GM21515 (cell line): ENCODE results near the gene DNHD1.

Experiments used
- ATAC-seq: cut with Tn5 transposase; IDR thresholded peaks from one replicate; pipeline ENCODE4 v1.9.1; 2021; ENCODE audit not compliant: unreplicated experiment

The DNHD1 gene

GRCh38 chr11:6531267-6531752, 34.2 kb downstream of the DNHD1 start:
- ATAC-seq = no peak

GRCh38 chr11:6538456-6538855, 41.4 kb downstream of the DNHD1 start:
- no peak for ATAC-seq

GRCh38 chr11:6538945-6539344, 41.9 kb downstream of the DNHD1 start:
- ATAC-seq = no peak

- no peak for ATAC-seq
Measured at GRCh38 chr11:6539748-6540268, 42.7 kb downstream of the DNHD1 start.

GRCh38 chr11:6541356-6541755, 44.3 kb downstream of the DNHD1 start:
- no peak for ATAC-seq

GRCh38 chr11:6542727-6543126, 45.6 kb downstream of the DNHD1 start:
- no peak for ATAC-seq

- ATAC-seq = no peak
Measured at GRCh38 chr11:6544921-6545850, 48.1 kb downstream of the DNHD1 start.

GRCh38 chr11:6545917-6546605, 49.0 kb downstream of the DNHD1 start:
- ATAC-seq = no peak

- ATAC-seq = no peak
Measured at GRCh38 chr11:6546735-6547134, 49.7 kb downstream of the DNHD1 start.

GRCh38 chr11:6547177-6547576, 50.1 kb downstream of the DNHD1 start:
- ATAC-seq = no peak

GRCh38 chr11:6548121-6548520, 51.0 kb downstream of the DNHD1 start:
- no peak for ATAC-seq

- ATAC-seq = no peak
Measured at GRCh38 chr11:6548641-6549040, 51.6 kb downstream of the DNHD1 start.

- no peak for ATAC-seq
Measured at GRCh38 chr11:6553634-6554033, 56.6 kb downstream of the DNHD1 start.

GRCh38 chr11:6554828-6555706, 58.0 kb downstream of the DNHD1 start:
- ATAC-seq = no peak

GRCh38 chr11:6556139-6556949, 59.3 kb downstream of the DNHD1 start:
- no peak for ATAC-seq

- no peak for ATAC-seq
Measured at GRCh38 chr11:6557063-6557462, 60.0 kb downstream of the DNHD1 start.

GRCh38 chr11:6557761-6558674, 60.9 kb downstream of the DNHD1 start:
- no peak for ATAC-seq

GRCh38 chr11:6559369-6559768, 62.3 kb downstream of the DNHD1 start:
- no peak for ATAC-seq

GRCh38 chr11:6561288-6561687, 64.2 kb downstream of the DNHD1 start:
- ATAC-seq = no peak
